Measurements from ENCODE around the gene DLK1. TPM values are rescaled to one million over a fixed set of nuclear protein-coding genes. Genes with fewer than 3 reads are reported as not detected.

DLK1 gene
- total and polyA plus RNA-seq, 12 donors, result 1.3 to 35.0 (median 7.3) TPM

DNA sequence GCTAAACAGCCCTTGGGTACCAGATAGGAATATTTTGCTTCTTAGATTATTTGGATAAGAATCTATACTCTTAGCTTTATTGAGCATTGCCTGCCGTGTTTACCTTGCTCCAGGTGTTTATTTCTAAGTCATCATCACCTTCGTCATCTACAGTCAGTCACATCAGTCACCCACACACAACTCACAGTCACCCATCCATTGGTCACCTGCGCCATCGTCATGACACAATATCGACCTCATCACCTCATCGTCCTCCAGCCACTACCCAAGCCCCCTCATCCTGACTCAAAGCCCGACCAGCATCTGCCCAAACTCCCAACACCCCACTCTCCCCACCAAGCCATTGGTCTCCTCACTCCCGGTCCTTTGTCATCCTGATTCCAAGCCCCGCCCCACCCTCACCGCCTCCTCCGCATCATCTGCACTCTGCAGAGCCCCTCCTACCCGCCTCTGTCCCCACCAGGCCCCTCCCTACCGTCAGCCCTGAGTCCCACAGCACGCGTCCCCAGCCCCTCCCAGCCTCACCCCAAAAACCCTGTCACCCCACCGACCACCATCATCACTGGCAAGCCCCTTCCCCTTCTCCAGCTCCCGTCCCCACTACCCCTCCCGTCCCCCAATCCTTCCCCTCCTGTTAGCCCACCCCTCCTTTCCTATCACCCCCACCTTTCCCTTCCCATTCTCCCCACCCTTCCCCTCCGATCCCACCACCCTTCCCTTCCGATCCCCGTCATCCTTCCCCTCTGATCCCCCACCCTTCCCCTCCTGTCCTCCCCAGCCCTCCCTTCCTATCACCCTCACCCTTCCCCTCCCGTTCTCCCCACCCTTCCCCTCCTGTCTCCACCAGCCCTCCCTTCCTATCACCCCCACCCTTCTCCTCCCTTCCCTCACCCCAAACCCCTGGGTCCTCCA, 9.8 kb downstream of the DLK1 start:
- Histone ChIP-seq H3K27ac (no peak overlapping the region), H3K4me1 (no peaks in the 10 kb centered on the region), H3K4me3 (no peak overlapping the region), H3K27me3 (peaks cover 0 to 54% (median 4%) of the 10 kb centered on the region in 7 donors), H3K36me3 (no peaks in the 10 kb centered on the region), H3K9me3 (peaks cover 0 to 6% (median 0%) of the 10 kb centered on the region in 11 donors)
- TF ChIP-seq, protein P1, sequence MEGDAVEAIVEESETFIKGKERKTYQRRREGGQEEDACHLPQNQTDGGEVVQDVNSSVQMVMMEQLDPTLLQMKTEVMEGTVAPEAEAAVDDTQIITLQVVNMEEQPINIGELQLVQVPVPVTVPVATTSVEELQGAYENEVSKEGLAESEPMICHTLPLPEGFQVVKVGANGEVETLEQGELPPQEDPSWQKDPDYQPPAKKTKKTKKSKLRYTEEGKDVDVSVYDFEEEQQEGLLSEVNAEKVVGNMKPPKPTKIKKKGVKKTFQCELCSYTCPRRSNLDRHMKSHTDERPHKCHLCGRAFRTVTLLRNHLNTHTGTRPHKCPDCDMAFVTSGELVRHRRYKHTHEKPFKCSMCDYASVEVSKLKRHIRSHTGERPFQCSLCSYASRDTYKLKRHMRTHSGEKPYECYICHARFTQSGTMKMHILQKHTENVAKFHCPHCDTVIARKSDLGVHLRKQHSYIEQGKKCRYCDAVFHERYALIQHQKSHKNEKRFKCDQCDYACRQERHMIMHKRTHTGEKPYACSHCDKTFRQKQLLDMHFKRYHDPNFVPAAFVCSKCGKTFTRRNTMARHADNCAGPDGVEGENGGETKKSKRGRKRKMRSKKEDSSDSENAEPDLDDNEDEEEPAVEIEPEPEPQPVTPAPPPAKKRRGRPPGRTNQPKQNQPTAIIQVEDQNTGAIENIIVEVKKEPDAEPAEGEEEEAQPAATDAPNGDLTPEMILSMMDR (IDR thresholded peaks at IDR 0.05), result no peak
- intact Hi-C loops (cut with DNase I), result no loop called here
- no peak for DNase-seq
- ATAC-seq, result no peak
- 50 to 52% methylated on average over 22 of the region's 22 CpGs for WGBS, 2 donors

DNA sequence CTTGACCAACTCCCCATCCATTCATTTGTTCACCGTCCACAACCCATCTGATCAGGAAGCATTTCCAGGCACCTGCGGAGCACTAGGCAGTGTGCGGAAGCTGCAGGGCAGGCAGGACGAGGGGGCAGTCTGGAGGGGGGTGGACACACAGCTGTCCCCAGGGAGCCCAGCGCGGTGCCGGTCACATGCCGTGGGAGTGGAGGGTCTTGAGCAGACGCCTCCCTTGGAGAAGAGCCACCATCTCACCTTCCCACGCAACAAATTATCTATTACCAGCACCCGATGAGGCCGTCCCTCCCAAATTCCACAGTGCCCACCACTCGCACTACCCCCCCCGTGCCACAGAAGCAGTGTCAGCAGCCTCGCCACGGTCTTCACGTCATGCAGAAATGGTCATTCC, 10.8 kb downstream of the DLK1 start:
- H3K36me3 ChIP-seq, result no peaks in the 10 kb centered on the region
- TF ChIP-seq, protein P1 (IDR thresholded peaks at IDR 0.05), result no peak
- no peak overlapping the region for H3K4me3 ChIP-seq
- H3K27ac ChIP-seq, result no peak overlapping the region
- no peak for ATAC-seq
- H3K27me3 ChIP-seq, result peaks cover 0 to 44% (median 0%) of the 10 kb centered on the region in 7 donors
- no peak for DNase-seq
- intact Hi-C loops (cut with DNase I), result no loop called here
- 75 to 82% methylated on average over 17 of the region's 17 CpGs for WGBS, 2 donors
- H3K9me3 ChIP-seq, result peaks cover 0 to 12% (median 0%) of the 10 kb centered on the region in 11 donors
- no peaks in the 10 kb centered on the region for H3K4me1 ChIP-seq

DNA sequence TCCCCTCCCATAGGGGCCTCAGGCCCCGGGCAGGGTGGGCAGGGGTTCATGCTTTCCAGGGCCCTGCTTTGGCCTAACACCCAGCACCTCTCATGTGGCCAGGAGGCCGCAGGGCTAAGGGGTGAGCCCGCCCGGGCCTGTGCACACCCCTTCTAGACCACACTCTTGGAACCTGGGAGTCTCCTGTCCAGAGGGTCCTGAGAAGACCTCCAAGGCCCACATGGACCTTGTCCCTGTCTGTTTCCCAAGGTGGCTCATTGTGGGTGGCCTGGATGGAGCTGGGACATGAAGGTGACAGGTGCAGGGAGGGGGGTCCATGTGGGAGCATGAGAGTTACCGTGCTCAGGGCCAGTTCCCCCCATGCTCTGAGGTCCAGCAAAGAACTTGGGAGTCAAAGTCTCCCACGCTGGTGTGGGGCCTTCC, 11.6 kb downstream of the DLK1 start:
- peaks cover 0 to 36% (median 0%) of the 10 kb centered on the region in 7 donors for H3K27me3 ChIP-seq
- H3K27ac ChIP-seq, result no peak overlapping the region
- H3K36me3 ChIP-seq, result no peaks in the 10 kb centered on the region
- 89 to 90% methylated on average over 6 of the region's 6 CpGs for WGBS, 2 donors
- ATAC-seq (no peak), DNase-seq (no peak)
- no peak overlapping the region for H3K4me3 ChIP-seq
- peaks cover 0 to 12% (median 0%) of the 10 kb centered on the region in 11 donors for H3K9me3 ChIP-seq
- H3K4me1 ChIP-seq, result no peaks in the 10 kb centered on the region
- TF ChIP-seq, protein P1 (IDR thresholded peaks at IDR 0.05), result no peak
- intact Hi-C loops (cut with DNase I), result no loop called here

DNA sequence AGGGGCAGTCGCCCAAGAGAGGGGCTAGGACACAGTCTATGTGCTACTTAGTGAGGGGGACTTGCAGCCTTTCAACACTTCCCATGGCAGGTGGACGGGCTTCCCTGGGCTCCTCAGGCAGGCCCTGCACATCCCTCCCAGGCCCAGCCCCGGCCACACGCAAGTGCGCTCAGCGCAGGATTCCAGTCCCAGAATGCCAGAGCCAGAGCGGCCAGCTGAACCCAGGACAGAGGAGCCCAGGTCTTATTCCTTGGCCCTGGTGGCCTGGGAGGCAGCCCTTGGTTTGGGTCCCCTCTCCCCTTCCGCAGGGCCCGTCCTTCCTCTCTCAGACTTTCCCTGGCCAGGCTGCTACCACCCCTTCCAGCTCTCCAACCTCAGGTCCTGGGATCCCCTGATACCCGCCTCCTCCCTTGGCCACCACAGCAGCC, 12.0 kb downstream of the DLK1 start:
- H3K36me3 ChIP-seq, result no peaks in the 10 kb centered on the region
- TF ChIP-seq, protein P1 (IDR thresholded peaks at IDR 0.05), result no peak
- DNase-seq, result no peak
- H3K9me3 ChIP-seq, result peaks cover 0 to 12% (median 0%) of the 10 kb centered on the region in 11 donors
- ATAC-seq, result no peak
- intact Hi-C loops (cut with DNase I), result no loop called here
- H3K4me1 ChIP-seq, result no peaks in the 10 kb centered on the region
- peaks cover 0 to 32% (median 0%) of the 10 kb centered on the region in 7 donors for H3K27me3 ChIP-seq
- no peak overlapping the region for H3K27ac ChIP-seq
- 88 to 94% methylated on average over 10 of the region's 10 CpGs for WGBS, 2 donors
- no peak overlapping the region for H3K4me3 ChIP-seq
